GM18507 (cell line): ENCODE data around the gene ARHGAP40.

Source experiments
- DNase-seq: peaks from one replicate; pipeline ENCODE4 v3.0.0; 2011; ENCODE audit warnings: low read depth; ENCODE audit not compliant: insufficient read length; ENCODE audit errors: extremely low spot score
- FAIRE-seq: peaks from 2 replicates; lab custom pipeline; 2011; peaks lifted over from hg19 to GRCh38; lab: Jason Lieb, UNC

The ARHGAP40 gene

DNA sequence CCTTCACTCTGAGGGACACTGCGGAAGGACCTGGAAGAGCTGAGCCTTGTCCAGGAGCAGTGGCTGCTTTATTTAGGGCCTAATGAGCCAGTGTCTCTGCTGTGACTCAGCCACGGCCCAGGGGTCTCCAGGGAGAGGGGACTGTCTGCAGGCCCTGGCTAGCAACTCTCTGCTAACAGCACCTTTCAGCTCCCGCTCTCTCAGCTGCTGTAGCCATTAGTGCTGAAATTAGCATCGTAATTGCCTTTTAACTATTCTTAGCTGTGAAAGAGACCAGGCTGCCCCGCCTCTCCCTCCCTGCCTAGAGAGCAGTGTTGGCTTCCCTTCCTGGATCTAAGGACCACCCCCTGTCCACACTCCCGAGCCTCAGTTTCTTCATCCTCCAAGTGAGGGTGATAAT lies 69.6 kb downstream of the ARHGAP40 start:
- no peak for DNase-seq
- no peak for FAIRE-seq

- FAIRE-seq (no peak), DNase-seq (no peak)
These were observed 70.2 kb downstream of the ARHGAP40 start for GRCh38 chr20:38671701-38672292.

DNA sequence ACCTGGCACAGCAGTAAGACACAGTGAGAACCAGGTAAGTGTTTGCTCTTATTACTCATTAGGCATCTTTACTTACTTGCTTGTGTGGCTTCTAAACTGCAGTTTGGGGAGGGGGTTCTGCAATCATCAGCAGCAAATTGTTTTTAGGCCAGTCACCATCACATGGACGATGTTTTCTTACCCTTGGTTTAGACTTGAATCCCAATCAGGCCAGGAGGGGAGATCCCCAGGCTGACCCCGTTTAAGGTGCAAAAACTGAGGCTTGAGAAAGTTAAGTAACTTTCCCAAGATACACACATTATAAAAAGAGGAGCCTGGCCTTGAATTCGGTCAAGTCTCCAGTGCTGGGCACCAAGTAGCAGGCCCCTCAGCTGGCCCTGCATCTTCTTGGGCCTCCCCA lies 70.9 kb downstream of the ARHGAP40 start:
- no peak for DNase-seq
- FAIRE-seq, result no peak

GRCh38 chr20:38673261-38673660 lies 71.7 kb downstream of the ARHGAP40 start:
- FAIRE-seq, result no peak
- DNase-seq, result no peak

GRCh38 chr20:38673725-38674091 lies 72.1 kb downstream of the ARHGAP40 start:
- DNase-seq, result no peak

GRCh38 chr20:38674092-38674764 lies 72.6 kb downstream of the ARHGAP40 start:
- DNase-seq (peak; percentile 78), FAIRE-seq (peak; percentile 66)

More at GRCh38 chr20:38673725-38674091, 72.1 kb downstream of the ARHGAP40 start:
- FAIRE-seq, result no peak

DNA sequence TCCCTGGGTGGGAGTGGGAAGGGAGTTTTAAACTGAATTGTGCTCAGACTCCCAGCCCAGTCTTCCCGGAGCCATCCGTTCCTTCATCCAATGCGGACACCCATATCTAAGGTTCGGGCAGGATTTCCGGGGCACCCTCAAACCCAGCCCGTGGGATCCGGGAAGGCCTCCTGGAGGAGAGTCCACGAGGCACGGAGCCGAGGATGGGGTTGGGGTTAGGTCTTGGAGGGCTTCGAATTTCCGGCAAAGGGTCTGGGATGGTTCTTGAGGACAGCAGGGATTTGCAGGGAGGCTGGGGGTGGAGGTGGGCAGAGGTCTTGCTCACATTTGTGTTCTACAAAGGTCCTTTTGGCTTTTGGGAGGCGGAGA lies 73.1 kb downstream of the ARHGAP40 start:
- no peak for FAIRE-seq
- DNase-seq, result no peak

GRCh38 chr20:38676576-38676975 lies 75.0 kb downstream of the ARHGAP40 start:
- no peak for FAIRE-seq
- DNase-seq, result no peak

GRCh38 chr20:38680500-38681306 lies 79.1 kb downstream of the ARHGAP40 start:
- FAIRE-seq, result no peak
- no peak for DNase-seq

DNA sequence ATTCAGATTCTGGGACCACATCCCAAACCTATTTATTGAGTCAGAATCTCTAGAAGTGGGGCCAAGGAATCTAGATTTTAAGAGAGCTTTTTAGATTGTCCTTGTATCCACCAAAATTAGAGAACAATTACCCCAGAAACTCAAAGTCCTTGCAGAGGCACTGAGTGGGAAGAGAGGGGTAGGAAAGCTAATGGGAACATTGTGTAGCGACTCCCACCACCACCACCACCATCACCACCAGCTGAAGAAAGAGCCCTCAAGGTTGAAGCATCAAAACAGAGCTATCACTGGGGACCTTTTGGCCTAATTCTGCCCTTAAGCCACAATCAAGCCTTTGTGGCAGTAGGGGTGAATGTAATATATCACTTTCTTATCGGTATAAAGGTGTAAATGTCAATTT lies 83.7 kb downstream of the ARHGAP40 start:
- FAIRE-seq (no peak), DNase-seq (no peak)

GRCh38 chr20:38685853-38686473 lies 84.4 kb downstream of the ARHGAP40 start:
- no peak for FAIRE-seq
- DNase-seq, result no peak

GRCh38 chr20:38692436-38693411 lies 91.1 kb downstream of the ARHGAP40 start:
- DNase-seq, result no peak
- peak; percentile 72 for FAIRE-seq

DNA sequence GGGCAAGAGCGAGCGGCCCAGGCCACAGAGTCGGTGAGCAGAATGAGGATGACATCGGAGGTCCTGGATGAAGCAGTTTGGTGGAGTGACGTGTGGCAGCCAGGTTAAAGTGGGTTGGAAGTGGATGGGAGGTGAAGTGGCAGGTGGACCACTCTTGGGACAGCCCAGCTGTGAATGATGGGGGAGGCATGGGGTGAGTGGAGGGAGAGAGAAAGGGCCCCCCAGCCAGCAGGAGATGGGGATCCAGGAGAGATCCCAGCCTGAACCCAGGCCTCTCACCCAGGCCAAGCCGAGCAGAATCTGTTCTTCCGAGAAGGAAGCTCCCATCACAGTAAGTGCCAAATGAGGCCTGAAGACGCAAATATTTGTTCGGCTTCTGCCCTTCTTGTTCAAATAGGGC lies 95.7 kb downstream of the ARHGAP40 start:
- DNase-seq (no peak), FAIRE-seq (no peak)

- FAIRE-seq (no peak), DNase-seq (no peak)
These were observed 96.9 kb downstream of the ARHGAP40 start for GRCh38 chr20:38698541-38698940.

DNA sequence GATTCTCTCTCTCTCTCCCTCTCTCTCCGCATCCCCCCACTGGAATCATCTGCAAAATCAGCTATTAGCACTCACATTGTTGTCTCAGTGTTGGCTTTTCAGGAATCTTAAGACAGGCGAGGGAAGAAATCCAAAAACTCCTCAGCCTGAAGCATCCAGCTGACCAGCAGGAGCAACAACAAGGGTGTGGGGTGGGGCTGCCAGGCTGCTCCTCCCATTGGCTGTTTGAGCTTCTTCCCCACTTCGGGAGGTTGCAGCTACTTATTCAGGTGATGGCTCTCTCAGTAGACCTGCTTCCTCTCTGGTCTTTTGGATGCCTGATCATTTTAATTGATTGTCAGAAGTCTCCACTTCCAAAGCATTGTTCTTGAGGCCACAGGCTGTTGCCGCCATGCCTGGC lies 98.5 kb downstream of the ARHGAP40 start:
- no peak for FAIRE-seq
- DNase-seq, result no peak
